CD14-positive monocyte (primary cell): ENCODE measurements around the gene KRT85. TPM values are rescaled to one million over a fixed set of nuclear protein-coding genes. Genes with fewer than 3 reads are reported as not detected.

Experiments used
- DNase-seq, 3 donors: peaks; one replicate each; pipeline ENCODE4 v3.0.0-alpha.2; 2011 to 2022
- H2AFZ ChIP-seq: 2 replicates; pipeline ENCODE4 v1.6.0; 2012; ENCODE audit warnings: mild to moderate bottlenecking, low read depth, low read length, inconsistent platforms; ENCODE audit not compliant: insufficient read depth, poor library complexity, severe bottlenecking
- H3K27ac ChIP-seq, 2 donors: 1 replicate in 1 of 2; 2 replicates in 1 of 2; pipeline ENCODE4 v1.5.1; 2012 to 2013; ENCODE audit warnings: low read length in 2 of 2, control low read depth in 1 of 2, inconsistent platforms in 1 of 2, low read depth in 1 of 2, mild to moderate bottlenecking in 1 of 2
- H3K27me3 ChIP-seq, 2 donors: one replicate each; pipeline versions ENCODE4 v1.6.0 to v1.6.1; 2011 to 2013; ENCODE audit warnings: low read length in 2 of 2; ENCODE audit not compliant: control insufficient read depth in 2 of 2, insufficient read depth in 2 of 2
- H3K36me3 ChIP-seq, 2 donors: replicated peaks in 1 of 2; 1 replicate in 1 of 2; 2 replicates in 1 of 2; pipeline versions ENCODE4 v1.5.1 to v1.6.1; 2012 to 2013; ENCODE audit warnings: low read length in 2 of 2, control low read depth in 1 of 2, inconsistent platforms in 1 of 2, mild to moderate bottlenecking in 1 of 2; ENCODE audit not compliant: insufficient read depth in 2 of 2, control insufficient read depth in 1 of 2
- H3K4me1 ChIP-seq, 2 donors: 1 replicate in 1 of 2; 2 replicates in 1 of 2; pipeline versions ENCODE4 v1.5.1 to v1.6.1; 2012 to 2013; ENCODE audit warnings: low read length in 2 of 2, control low read depth in 1 of 2, inconsistent platforms in 1 of 2, mild to moderate bottlenecking in 1 of 2, moderate library complexity in 1 of 2; ENCODE audit not compliant: insufficient read depth in 2 of 2, control insufficient read depth in 1 of 2
- H3K4me2 ChIP-seq: replicated peaks from 2 replicates; pipeline ENCODE3; 2012; ENCODE audit warnings: low read length, moderate library complexity, mild to moderate bottlenecking; ENCODE audit not compliant: poor library complexity, severe bottlenecking; ENCODE audit errors: extremely low read depth
- H3K4me3 ChIP-seq, 3 experiments: fragments of 200-600 bp in 1 of 3; sonication (generic) in 1 of 3; replicated peaks in 1 of 3; 1 replicate in 2 of 3; 2 replicates in 1 of 3; pipeline ENCODE4 v1.5.1; 2011 to 2013; ENCODE audit warnings: low read length in 3 of 3, mild to moderate bottlenecking in 3 of 3, control low read depth in 2 of 3, low read depth in 2 of 3, inconsistent platforms in 1 of 3, moderate library complexity in 1 of 3
- H3K79me2 ChIP-seq: 2 replicates; pipeline ENCODE4 v1.6.0; 2012; ENCODE audit warnings: mild to moderate bottlenecking, control low read depth, inconsistent platforms, low read length, moderate library complexity; ENCODE audit not compliant: insufficient read depth
- H3K9ac ChIP-seq: 2 replicates; pipeline ENCODE4 v1.6.0; 2017; ENCODE audit warnings: low read length, mild to moderate bottlenecking; ENCODE audit not compliant: insufficient read depth, poor library complexity, severe bottlenecking
- H3K9me3 ChIP-seq, 2 donors: replicated peaks in 1 of 2; 1 replicate in 1 of 2; 2 replicates in 1 of 2; pipeline versions ENCODE4 v1.5.1 to v1.6.1; 2012 to 2013; ENCODE audit warnings: low read length in 2 of 2, control low read depth in 1 of 2; ENCODE audit not compliant: control insufficient read depth in 1 of 2, insufficient read depth in 1 of 2
- H4K20me1 ChIP-seq: 2 replicates; pipeline ENCODE4 v1.6.0; 2012; ENCODE audit warnings: mild to moderate bottlenecking, low read length, control low read depth, moderate library complexity; ENCODE audit not compliant: insufficient read depth
- H3K27ac Mint-ChIP-seq, 7 donors: one replicate each; pipeline ENCODE4 v1.8.0; 2020; ENCODE audit warnings: mild to moderate bottlenecking in 7 of 7, mixed read lengths in 7 of 7, moderate library complexity in 6 of 7, inconsistent platforms in 2 of 7
- H3K27me3 Mint-ChIP-seq, 3 donors: one replicate each; pipeline ENCODE4 v1.8.0; 2021 to 2022; ENCODE audit warnings: low read depth in 3 of 3, mild to moderate bottlenecking in 3 of 3, mixed read lengths in 3 of 3, moderate library complexity in 3 of 3, inconsistent platforms in 1 of 3
- H3K36me3 Mint-ChIP-seq, 2 donors: one replicate each; pipeline ENCODE4 v1.8.0; 2020; ENCODE audit warnings: mixed read lengths in 2 of 2, inconsistent platforms in 1 of 2, mild to moderate bottlenecking in 1 of 2
- H3K4me1 Mint-ChIP-seq: one replicate; pipeline ENCODE4 v1.8.0; 2020; ENCODE audit warnings: mild to moderate bottlenecking, mixed read lengths
- H3K4me3 Mint-ChIP-seq, 2 donors: one replicate each; pipeline ENCODE4 v1.8.0; 2020; ENCODE audit warnings: mild to moderate bottlenecking in 2 of 2, mixed read lengths in 2 of 2, moderate library complexity in 1 of 2
- H3K9me3 Mint-ChIP-seq, 7 donors: one replicate each; pipeline ENCODE4 v1.8.0; 2020 to 2022; ENCODE audit warnings: mixed read lengths in 7 of 7, mild to moderate bottlenecking in 6 of 7, moderate library complexity in 6 of 7, inconsistent platforms in 2 of 7
- CTCF ChIP-seq: fragments of 200-600 bp; IDR thresholded peaks from one replicate; pipeline ENCODE4 v1.8.0; 2022; ENCODE audit warnings: antibody characterized with exemption, mild to moderate bottlenecking
- WGBS: methylation state at CpG from one replicate; pipeline ENCODE4 v1.1.5; 2013; ENCODE audit warnings: missing lambda C conversion rate; ENCODE audit not compliant: insufficient coverage; 5-methylcytosine and 5-hydroxymethylcytosine counted together
- intact Hi-C, 2 donors: fragments of 100-400 bp; cut with micrococcal nuclease; formaldehyde crosslinking; loops; one replicate each; pipeline versions ENCODE4 v1.15.0 to v1.15.1; 2023
- polyA plus RNA-seq, 3 donors: library from polyadenylated mRNA; depleted of rRNA in 1 of 3; unstranded in 2 of 3; stranded (reverse) in 1 of 3; fragments of 300-500 nt in 2 of 3; fragments of >200 nt in 1 of 3; fragmentation: Illumina TruSeq in 2 of 3; gene quantifications; 1 replicate in 2 of 3; 2 replicates in 1 of 3; pipeline ENCODE4 v1.2.3, GENCODE V29; 2012 to 2021

KRT85 gene
- polyA plus RNA-seq, 3 donors, result not detected

- peaks cover 5 to 23% (median 9%) of the 10 kb centered on the region in 3 donors for H3K27me3 Mint-ChIP-seq
- Histone ChIP-seq H3K36me3 (no peaks in the 10 kb centered on the region), H3K4me3 (no peak overlapping the region), H3K4me2 (no peak overlapping the region), H3K79me2 (no peaks in the 10 kb centered on the region), H2AFZ (no peak overlapping the region), H3K27me3 (no peaks in the 10 kb centered on the region), H3K27ac (no peak overlapping the region), H4K20me1 (no peaks in the 10 kb centered on the region), H3K4me1 (no peaks in the 10 kb centered on the region), H3K9me3 (no peaks in the 10 kb centered on the region), H3K9ac (no peak overlapping the region)
- no peak overlapping the region for H3K4me3 Mint-ChIP-seq
- no peak for DNase-seq
- TF ChIP-seq CTCF, result no peak
- no peaks in the 10 kb centered on the region for H3K9me3 Mint-ChIP-seq
- H3K27ac Mint-ChIP-seq, result no peak overlapping the region
- no peaks in the 10 kb centered on the region for H3K36me3 Mint-ChIP-seq
- intact Hi-C loops, result no loop called here
- H3K4me1 Mint-ChIP-seq, result no peaks in the 10 kb centered on the region
- 100% methylated on average over 2 of the region's 6 CpGs for WGBS
Observed at GRCh38 chr12:52349196-52349595, 18.1 kb downstream of the KRT85 start.

GRCh38 chr12:52347551-52348510 is 19.4 kb downstream of the KRT85 start:
- no peaks in the 10 kb centered on the region for H3K79me2 ChIP-seq
- no peaks in the 10 kb centered on the region for H3K36me3 ChIP-seq
- Mint-ChIP-seq H3K27ac (no peak overlapping the region), H3K36me3 (no peaks in the 10 kb centered on the region), H3K27me3 (peaks cover 5 to 17% (median 9%) of the 10 kb centered on the region in 3 donors), H3K9me3 (peaks cover 0 to 5% (median 3%) of the 10 kb centered on the region in 7 donors), H3K4me3 (no peak overlapping the region), H3K4me1 (no peaks in the 10 kb centered on the region)
- no peak overlapping the region for H3K4me2 ChIP-seq
- H3K9me3 ChIP-seq, result no peaks in the 10 kb centered on the region
- H4K20me1 ChIP-seq, result no peaks in the 10 kb centered on the region
- no peak overlapping the region for H3K27ac ChIP-seq
- no peak for DNase-seq
- no peak overlapping the region for H3K9ac ChIP-seq
- no peak for TF ChIP-seq CTCF
- H2AFZ ChIP-seq, result no peak overlapping the region
- 83% methylated on average over 12 of the region's 16 CpGs for WGBS
- H3K27me3 ChIP-seq, result no peaks in the 10 kb centered on the region
- H3K4me3 ChIP-seq, result no peak overlapping the region
- no peaks in the 10 kb centered on the region for H3K4me1 ChIP-seq
- intact Hi-C loops, result no loop called here
